ENCODE measurements around the gene CFAP20DC.
"Not testable (repeated sequence)": the region's sequence is repeated elsewhere in the genome, so short reads cannot be mapped to it uniquely, and the experiment has no call there.

Gene CFAP20DC

DNA sequence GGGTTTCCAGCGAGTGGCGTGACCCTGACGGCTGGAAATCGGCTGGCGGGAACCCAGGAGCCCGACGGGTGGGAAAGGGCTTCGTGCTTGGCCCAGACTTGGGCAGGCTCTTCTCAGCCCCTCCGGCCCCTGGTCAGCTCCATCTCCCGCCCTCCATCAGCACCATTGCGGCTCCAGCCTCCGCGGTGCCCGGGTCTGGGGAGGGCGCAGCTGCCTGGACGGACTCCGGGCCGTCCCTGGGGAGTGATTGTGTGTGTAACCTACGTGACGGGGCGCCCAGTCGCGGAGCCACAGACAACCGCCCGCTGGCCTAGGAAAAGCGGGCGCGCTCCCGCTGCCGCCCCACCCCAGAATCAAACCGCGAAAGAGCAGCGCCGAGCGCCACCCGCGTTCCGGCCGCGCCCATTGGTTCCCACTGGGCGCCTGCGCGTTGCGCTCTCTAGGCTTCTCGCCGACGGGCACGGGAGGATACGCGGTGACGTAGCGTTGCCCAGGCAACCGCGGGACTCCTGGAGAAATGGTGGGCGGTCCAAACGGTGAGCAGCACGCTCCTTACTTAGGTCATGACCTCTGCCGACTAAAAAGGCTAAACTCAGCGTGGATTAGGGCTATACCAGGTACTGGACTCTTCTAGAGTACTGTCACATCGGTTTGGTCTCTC lies at the start of gene CFAP20DC:
Gene CFAP20DC (minus strand): TSS at position 355 of the 661 bp plus-strand sequence. CDS start 394 bp downstream, outside the sequence.
- peak; percentile 93 for DNase-seq

DNA sequence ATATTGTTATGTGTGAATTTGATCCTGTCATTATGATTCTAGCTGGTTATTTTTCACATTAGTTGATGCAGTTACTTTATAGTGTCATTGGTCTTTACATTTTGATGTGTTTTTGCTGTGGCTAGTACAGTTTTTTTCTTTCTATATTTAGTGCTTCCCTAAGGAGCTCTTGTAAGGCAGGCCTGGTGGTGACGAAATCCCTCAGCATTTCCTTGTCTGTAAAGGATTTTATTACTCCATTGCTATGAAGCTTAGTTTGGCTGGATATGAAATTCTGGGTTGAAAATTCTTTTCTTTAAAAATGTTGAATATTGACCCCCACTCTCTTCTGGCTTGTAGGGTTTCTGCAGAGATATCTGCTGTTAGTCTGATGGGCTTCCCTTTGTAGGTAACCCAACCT lies 48.7 kb upstream of the CFAP20DC start:
- not testable (repeated sequence) for DNase-seq

DNA sequence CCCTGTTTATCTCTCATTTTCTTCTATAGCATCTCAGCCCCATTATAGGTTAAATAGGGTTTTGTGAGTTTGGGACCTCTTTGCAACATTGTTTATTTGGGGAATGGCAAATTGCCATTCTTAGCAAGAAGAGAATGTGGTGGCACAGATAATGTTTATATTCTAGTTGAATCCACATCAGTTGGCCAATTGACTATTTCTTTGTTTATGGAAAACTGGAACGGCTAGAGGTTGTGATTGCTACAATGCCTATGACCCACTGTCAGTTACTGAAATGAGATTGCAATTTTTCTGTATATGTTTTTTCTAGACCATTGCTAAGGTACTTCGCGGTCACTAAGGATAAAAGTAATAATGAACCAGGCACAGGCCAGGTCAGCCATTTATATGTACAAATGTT lies 44.6 kb upstream of the CFAP20DC start:
- DNase-seq: no peak

DNA sequence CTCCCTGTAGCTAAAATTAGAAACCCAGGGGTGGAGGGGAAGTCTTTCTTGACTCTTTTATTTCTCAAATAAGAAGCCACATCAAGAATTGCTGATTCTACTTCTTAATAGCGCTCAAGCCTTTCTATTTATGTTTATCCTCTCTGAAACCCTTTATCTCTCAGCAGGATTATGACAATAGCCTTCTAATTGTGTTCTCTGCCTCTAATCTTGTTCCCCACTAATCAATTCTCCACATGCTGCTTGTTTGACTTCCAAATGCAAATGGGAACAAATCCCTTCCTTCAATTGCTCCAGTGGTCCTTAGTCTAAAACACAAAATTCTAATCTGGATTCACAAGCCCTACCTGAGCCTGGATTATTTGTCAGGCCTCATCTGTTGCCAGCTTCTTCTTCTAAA lies 43.7 kb upstream of the CFAP20DC start:
- DNase-seq: no peak

DNA sequence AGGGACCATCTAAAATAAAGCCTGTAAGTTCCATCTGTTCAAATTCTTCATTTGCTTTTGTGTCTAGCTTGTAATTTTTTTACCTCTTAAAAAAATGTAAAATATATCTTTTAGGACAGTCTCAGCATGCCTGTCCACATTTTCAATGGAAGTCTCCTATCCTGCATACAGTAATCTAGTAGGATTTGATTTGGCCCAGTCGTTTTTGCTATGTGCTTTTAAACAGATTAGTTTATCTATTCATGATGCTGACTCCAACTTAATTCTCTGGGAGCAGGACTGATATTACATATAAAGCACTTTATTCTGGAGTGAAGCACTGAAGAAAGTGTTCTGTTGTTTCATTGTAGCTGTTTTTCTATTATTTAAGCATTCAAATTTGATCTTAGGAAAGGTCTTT lies 38.9 kb upstream of the CFAP20DC start:
- DNase-seq: no peak

DNA sequence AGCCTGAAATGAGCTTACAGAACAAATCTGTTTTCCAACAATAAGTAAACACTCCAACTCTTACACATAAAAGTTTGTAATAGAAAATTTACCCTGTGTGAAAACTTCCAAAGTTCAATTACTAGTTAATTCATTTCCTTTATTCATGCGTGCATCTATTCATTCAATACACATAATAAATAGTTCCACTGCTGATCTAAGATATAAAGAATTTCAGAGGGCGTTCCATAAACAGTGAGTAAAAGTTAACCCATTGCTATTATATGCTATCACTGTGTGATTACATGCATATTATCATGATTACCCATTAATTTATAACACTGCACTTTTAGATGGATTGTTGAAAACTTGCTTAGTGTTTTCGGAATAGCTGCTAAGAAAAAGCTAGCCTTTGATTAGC lies 36.2 kb upstream of the CFAP20DC start:
- no peak for DNase-seq

DNA sequence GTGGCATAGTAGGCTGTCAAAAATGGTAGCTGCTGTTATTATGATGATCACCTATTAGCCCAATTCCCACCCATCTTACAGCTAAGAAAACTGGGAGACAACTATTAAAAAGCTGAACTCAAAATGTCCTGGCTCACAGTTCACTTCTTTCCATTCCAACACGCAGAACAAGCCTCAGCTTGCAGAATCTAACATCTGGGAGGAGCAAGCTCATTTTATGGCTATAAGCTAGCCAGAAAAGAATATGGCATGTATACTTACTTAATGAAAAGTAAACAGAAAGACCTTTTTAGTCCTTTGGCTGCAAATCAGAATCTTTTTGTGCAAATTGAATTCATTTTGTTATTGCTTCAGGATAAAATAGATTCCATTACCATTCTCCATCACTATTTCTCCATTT lies 34.8 kb upstream of the CFAP20DC start:
- no peak for DNase-seq

DNA sequence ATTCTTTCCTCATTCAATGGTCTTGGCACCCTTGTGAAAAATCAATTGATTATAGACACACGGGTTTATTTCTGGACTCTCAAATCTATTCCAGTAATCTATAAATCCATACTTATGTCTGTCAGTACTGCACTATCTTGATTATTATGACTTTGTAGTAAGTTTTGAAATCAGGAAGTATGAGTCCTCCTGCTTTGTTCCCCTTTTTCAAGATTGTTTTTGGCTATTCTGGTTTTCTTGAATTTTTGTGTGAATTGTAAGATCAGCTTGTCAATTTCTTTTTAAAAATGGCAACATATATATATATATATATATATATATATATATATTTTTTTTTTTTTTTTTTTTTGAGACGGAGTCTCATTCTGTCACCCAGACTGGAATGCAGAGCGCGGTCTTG lies 32.3 kb upstream of the CFAP20DC start:
- no peak for DNase-seq

DNA sequence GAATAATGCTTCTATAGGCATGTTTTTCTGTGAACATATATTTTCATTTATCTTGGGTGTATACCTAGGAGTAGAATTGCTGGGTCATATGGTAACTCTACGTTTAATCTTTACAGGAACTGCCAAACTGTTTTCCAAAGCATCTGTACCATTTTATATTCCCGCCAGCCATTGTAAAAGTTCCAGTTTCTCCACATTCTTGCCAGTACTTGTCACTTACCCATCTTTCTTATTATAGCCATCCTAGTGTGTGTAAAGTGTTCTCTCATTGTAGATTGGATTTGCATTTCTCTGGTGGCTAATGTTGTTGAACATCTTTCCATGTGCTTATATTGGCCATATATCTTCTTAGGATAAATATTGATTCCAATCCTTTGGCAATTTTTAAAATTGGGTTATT lies 31.2 kb upstream of the CFAP20DC start:
- DNase-seq: no peak

DNA sequence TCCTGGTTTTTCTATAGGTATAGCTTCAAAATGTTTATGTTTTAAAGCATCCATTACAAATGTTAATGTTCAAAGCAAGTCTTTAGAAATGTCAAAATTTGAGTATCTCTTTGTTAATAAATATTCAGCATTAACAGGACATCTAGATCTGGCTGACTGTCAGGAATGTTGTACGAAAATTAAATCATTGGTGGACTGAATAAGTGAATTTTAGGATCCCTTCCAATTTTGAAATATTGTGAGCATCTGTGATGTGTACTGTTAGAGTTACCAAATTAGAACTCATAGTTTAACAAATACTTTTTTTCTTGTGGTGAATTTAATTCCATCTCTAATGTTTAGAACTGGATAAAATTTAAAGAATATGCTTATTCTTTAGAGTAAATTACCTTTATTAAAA lies 30.1 kb upstream of the CFAP20DC start:
- no peak for DNase-seq

DNA sequence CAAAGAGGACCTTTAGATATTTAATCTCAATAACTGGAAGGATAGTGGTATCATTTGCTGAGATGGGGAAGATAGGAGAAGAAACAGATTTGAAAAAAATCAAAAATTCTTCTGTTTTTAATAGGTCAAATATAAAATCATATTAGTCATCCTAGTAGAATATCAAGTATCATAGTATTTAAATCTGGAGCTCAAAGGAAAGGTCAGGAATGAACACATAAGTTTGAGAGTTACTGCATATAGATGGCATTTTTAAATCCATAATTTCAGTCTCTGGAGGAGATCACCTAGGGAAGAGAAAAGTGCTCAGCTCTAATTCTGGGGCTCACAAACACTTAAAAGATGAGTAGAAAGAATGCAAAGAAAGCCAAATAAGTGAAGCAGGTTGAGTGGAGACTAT lies 24.9 kb upstream of the CFAP20DC start:
- DNase-seq: no peak

DNA sequence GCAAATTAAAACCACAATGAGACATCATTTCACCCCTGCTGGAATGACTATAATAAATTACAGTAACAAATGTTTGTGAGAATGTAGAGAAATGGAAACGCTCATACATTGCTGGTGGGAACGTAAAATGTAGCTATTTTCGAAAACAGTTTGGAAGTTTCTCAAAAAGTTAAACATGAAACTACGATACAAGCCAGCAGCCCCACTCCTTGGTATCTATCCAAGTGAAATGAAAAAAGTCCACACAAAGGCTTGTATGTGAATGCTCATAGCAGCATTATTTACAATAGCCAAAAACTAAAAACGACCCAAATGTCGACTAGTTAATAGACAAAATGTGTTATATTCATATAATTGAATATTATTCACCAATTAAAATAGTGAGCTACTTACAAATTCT lies 22.9 kb upstream of the CFAP20DC start:
- no peak for DNase-seq

DNA sequence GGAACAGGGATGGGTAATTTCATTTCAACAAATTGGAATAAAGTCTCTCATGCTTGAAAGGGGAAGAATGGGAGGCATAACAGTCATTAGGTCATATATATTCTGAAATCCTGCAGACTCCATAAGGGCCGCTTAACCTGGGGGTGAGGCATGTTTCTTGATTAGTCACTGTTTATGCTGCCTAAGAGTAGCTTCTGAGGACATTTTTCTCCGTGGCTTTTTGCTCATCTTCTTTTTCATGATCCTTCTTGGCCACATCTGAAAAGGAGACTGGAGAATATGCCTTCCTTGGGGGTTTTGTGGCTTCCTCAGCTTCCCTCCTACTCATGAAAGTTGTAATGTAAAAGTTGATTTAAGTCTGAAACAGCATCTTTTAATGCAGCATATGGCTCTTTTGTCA lies 20.0 kb upstream of the CFAP20DC start:
- DNase-seq: no peak

DNA sequence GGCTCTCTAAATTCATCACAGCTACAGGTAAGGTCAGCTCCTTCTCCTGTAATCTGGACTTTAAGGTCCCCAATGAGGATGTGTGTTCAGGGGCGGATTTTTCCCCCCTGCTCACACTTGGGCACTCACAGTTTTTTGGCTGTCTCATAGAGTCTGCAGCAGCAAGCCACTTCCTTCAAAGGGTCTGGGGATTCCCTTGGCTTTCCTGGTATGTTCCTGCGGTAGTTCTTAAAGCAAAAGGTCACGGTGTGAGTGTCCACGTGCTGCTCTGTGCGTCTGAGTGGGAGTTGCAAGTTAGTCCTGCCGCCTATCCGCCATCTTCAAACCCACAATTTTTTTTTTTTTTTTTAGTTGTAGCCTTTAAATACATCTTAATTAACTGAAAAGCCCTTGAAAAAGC lies 15.4 kb upstream of the CFAP20DC start:
- DNase-seq: no peak

DNA sequence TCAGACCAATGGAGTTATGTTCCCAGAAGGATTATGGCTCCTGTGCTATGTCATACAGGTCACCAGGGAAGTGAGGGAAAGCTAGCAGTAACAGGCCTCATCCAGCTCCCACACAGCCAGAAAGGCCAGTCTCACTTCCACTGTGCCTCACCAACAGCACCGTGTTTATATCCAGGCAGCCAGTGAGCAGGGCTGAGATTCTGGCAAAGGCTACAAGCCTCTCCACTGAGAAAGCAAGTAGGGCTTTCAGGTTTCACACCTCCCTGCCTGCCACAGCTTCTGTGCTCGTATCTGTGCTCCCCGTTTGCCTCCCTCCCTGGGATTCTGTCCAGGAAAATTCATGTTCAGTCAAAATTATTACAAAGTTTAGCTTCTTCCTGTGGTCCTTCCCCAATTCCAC lies 14.9 kb upstream of the CFAP20DC start:
- DNase-seq: no peak

DNA sequence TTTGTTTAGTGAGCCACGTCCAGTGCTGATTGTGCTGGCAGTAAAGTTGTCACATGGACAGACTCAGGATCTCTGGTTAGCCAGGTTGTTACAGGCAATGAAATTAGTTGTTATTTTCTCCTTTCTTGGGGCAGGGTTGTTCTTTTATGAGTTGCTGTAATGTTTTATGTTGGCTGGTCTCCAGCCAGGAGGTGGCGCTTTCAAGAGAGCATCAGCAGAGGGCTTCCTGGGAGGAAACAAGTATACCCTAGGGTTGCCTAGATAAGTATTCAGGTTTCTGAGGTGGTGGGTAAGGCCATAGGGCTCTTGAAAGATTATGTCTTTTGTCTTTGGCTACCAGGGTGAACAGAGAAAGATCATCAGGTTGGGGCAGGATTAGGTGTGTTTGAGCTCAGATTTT lies 14.5 kb upstream of the CFAP20DC start:
- no peak for DNase-seq

DNA sequence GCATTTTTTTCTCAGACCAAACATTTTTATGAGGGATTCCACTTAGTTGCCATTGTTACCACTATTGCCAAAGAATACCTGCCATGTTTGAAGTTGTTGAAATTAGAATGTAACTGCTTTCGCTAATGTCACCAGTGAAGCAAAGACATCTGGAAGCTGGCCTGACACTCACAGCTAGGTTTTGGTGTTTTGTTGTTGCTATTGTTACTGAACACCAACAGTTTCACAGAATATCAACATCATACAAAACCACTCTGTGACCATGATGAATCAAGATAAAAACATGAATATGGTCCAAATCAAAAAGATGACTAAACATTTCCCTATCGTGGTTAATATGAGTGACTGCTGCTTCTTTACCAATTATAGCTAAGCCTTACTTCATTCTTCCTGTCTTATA lies 6.9 kb upstream of the CFAP20DC start:
- peak; percentile 25 for DNase-seq

DNA sequence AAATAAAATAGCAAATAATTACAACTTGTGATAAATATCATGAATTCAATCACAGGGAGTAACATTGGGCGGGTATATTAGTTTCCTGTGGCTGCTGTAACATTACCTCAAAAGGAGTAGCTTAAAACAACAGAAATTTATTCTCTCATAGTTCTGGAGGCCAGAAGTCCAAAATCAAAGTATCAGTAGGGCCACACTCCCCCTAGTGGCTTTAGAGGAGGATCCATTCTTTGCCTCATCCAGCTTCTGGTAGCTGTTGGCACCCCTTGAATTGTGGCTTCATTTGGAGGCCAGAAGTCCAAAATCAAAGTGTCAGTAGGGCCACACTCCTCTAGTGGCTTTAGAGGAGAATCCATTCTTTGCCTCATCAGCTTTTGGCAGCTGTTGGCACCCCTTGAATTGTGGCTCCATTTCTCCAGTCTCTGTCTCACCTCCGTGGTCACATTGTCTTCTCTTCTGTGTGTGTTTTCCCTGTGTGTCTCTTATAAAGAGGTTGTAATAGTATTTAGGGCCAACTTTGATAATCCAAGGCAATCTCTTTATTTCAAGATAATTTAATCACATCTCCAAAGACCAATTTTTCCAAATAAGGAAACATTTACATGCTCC lies 3.1 kb upstream of the CFAP20DC start:
- peak; percentile 61 for DNase-seq

DNA sequence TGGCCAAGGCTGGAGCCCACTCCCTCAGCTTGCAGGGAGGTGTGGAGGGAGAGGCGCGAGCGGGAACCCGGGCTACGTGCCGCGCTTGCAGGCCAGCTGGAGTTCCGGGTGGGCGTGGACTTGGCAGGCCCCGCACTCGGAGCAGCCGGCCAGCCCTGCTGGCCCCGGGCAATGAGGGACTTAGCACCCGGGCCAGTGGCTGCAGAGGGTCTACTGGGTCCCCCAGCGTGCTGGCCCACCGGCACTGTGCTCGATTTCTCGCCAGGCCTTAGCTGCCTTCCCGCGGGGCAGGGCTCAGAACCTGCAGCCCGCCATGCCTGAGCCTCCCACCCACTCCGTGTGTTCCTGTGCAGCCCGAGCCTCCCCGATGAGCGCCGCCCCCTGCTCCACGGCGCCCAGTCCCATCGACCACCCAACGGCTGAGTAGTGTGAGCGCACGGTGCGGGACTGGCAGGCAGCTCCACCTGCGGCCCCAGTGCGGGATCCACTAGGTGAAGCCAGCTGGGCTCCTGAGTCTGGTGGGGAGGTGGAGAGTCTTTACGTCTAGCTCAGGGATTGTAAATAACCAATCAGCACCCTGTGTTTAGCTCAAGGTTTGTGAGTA lies 1.1 kb upstream of the CFAP20DC start:
- not testable (repeated sequence) for DNase-seq

DNA sequence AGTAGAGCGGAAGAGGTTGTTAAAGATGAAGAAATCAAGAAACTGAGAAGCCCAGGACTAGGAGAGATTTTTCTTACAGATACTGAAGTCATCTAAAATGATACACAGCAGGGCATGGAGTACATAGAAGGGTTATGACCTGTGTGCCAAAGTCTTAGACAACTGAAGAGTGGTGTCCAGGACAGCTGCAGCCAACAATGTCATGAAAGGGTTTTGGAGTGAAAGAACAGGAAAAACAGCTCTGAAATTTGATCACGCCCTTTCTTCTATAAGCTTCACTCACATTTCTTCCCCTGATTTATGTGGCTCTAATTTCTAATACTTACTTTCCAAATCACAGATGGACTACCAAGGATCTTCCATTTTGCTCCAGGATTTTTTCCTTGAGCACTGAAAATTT lies 3.0 kb downstream of the CFAP20DC start:
- DNase-seq: no peak

DNA sequence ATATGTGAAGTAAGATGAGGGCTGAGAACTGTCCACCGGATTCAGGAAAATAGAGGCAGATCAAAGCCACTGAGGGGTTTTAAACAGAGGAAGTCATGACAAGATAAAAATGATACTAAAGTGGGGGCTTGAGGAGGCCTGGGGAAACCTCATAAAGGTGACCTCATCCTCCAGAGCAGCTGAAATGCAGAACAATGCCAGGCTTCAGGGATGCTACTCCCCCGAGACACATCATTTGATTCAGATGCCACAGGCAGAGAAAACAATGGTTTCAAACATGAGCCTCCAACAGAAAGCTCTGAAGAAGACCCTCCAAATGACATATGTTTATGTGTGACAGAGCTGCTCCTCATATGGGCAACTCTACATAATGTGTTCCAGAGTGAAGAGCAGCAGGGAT lies 6.4 kb downstream of the CFAP20DC start:
- DNase-seq: no peak

DNA sequence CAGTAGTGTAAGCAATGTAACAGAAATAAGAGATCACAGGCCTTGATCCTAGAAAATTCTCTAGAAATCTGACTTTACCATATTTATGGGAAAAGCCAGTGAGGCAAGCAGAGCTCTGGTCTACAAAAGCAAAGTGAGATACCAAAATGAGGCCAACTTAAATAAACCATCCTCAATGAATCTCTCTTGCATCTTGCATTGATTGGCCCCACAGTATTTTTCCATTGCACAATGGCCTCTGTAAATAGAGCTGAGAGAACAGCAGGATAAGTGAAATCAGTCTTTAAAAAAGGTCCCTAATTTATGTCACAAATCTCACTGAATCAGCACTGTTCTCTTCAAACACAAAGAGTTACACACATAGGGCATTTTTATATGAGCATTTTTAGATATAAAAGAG lies 8.9 kb downstream of the CFAP20DC start:
- no peak for DNase-seq

DNA sequence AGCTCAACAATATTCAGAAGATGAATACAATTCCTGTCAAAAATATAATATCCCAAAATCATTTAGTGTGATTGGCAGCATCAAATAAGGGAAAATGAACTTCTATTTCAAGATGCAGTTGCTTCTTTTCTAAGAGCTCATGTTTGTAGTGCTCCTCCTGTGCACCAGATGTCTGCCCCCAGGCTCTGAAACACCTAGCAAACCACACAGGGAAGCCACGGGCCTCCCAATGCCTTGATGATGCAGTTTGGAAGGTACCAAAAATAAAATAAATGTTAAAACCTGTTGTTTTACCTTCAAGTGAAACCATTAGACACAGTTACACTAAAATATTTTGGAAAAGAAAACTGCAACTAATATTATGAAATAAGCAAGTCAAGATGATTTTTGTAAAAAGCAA lies 22.2 kb downstream of the CFAP20DC start:
- DNase-seq: no peak

DNA sequence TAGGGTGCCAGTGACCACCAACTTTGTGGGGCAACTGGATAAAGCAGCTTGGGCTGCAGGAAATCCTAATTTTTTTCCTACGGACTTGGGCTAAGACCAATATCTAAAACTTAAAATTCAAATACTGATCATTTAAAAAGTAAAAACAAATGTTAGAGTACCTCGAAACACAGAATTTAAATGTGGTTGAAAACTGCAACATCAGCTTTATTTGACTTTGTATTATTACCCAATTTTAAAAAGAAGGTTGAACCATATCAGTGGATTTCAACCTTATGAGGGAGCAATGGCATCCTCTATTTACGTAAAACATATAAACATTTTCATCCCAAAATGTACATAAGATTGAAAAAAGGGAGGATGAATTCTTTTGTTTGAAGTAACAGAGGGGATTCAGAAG lies 26.2 kb downstream of the CFAP20DC start:
- no peak for DNase-seq

DNA sequence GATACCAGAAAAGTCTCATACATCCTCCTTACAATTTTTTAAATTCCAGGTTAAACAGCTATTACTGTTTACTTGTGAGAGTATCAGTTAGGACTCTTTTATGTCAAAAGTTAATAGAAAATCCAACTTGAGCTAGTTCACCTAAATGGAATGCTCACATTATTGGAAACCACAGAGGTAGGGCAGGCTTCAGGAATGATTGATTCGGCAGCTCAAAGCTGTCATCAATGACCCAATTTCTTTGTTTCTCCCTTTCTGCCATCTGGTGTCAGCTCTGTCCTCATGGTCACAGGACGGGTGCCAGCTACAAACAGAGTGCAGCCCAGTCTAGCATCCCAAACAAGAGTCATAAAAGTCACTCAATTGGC lies 32.2 kb downstream of the CFAP20DC start:
- no peak for DNase-seq

Measured in HCEC 1CT (cell line).